Testis (tissue), 2 donors: ENCODE measurements around the gene CPNE7.

Experiments
- CTCF ChIP-seq, 3 experiments: fragments of 450-650 bp in 2 of 3; fragments of 200-600 bp in 1 of 3; sonication (generic) in 1 of 3; IDR thresholded peaks; one replicate each; pipeline ENCODE4 v1.5.1; 2016 to 2019; ENCODE audit warnings: antibody characterized with exemption in 3 of 3, mild to moderate bottlenecking in 2 of 3, moderate library complexity in 1 of 3
- POLR2A ChIP-seq: fragments of 450-650 bp; IDR thresholded peaks from one replicate; pipeline ENCODE4 v1.6.1; 2017; ENCODE audit warnings: antibody characterized with exemption, mild to moderate bottlenecking, moderate library complexity

GRCh38 chr16:89550421-89551007 is 25.0 kb upstream of the CPNE7 start:
- no peak for TF ChIP-seq POLR2A
- no peak for TF ChIP-seq CTCF (IDR thresholded peaks at IDR 0.05)
